Stomach (tissue), 9 donors: Measurements from ENCODE around the gene MICAL2. TPM values are rescaled to one million over a fixed set of nuclear protein-coding genes. Genes with fewer than 3 reads are reported as not detected.

ENCODE experiments used
- DNase-seq, 2 donors: peaks; one replicate each; pipeline versions ENCODE4 v3.0.0 to v3.0.0-alpha.2; 2013 to 2019
- H3K27ac ChIP-seq, 5 donors: fragments of 200-600 bp in 4 of 5; sonication (generic) in 4 of 5; one replicate each; pipeline ENCODE4 v1.5.1; 2013 to 2019; ENCODE audit warnings: mild to moderate bottlenecking in 1 of 5, moderate library complexity in 1 of 5
- H3K27me3 ChIP-seq, 3 donors: fragments of 200-600 bp; sonication (generic); one replicate each; pipeline ENCODE4 v1.5.1; 2017 to 2019; ENCODE audit warnings: mixed run types in 1 of 3
- H3K36me3 ChIP-seq, 4 donors: fragments of 200-600 bp; sonication (generic); 1 replicate in 3 of 4; 2 replicates in 1 of 4; pipeline ENCODE4 v1.5.1; 2016 to 2019
- H3K4me1 ChIP-seq, 4 donors: fragments of 200-600 bp; sonication (generic); one replicate each; pipeline ENCODE4 v1.5.1; 2016 to 2019
- H3K4me3 ChIP-seq, 4 donors: fragments of 200-600 bp; sonication (generic) in 3 of 4; one replicate each; pipeline ENCODE4 v1.5.1; 2016 to 2019; ENCODE audit warnings: mild to moderate bottlenecking in 1 of 4
- H3K9me3 ChIP-seq, 4 donors: fragments of 200-600 bp; sonication (generic); one replicate each; pipeline ENCODE4 v1.5.1; 2016 to 2019
- EP300 ChIP-seq: sonication (generic); formaldehyde crosslinking; IDR thresholded peaks from one replicate; pipeline ENCODE4 v1.6.1; 2017; ENCODE audit warnings: antibody characterized with exemption
- POLR2A ChIP-seq, 4 donors: fragments of 450-650 bp; IDR thresholded peaks; one replicate each; pipeline ENCODE4 v1.6.1; 2016; ENCODE audit warnings: antibody characterized with exemption in 4 of 4, control low read depth in 2 of 4, mild to moderate bottlenecking in 1 of 4, moderate library complexity in 1 of 4
- POLR2AphosphoS5 ChIP-seq, 3 donors: sonication (generic); formaldehyde crosslinking; IDR thresholded peaks; one replicate each; pipeline ENCODE4 v1.6.1; 2016; ENCODE audit warnings: antibody characterized with exemption in 3 of 3
- WGBS, 5 donors: extraction: QIAGEN DNeasy Blood & Tissue Kit in 3 of 5; methylation state at CpG; one replicate each; pipeline versions ENCODE4 v1.1.5 to v1.1.7; 2013 to 2018; 5-methylcytosine and 5-hydroxymethylcytosine counted together
- intact Hi-C: fragments of 100-400 bp; cut with DNase I; formaldehyde crosslinking; loops from one replicate; pipeline ENCODE4 v1.15.1; 2023; ENCODE audit warnings: low total_unique reads
- polyA plus RNA-seq, 3 donors: library from polyadenylated mRNA; stranded (reverse); fragments of 200-250 nt; gene quantifications; one replicate each; pipeline ENCODE4 v1.2.3, GENCODE V29; 2013
- total RNA-seq, 5 donors: library from RNA; depleted of rRNA; stranded (reverse); fragments of >200 nt; gene quantifications; one replicate each; pipeline versions ENCODE4 v1.1.0 to v1.2.3, GENCODE V29; 2014 to 2016
- TF ChIP-seq, protein P1 (sequence below), 7 experiments: fragments of 450-650 bp in 4 of 7; fragments of 200-600 bp in 3 of 7; sonication (generic) in 3 of 7; IDR thresholded peaks; one replicate each; pipeline ENCODE4 v1.5.1; 2016 to 2019; ENCODE audit warnings: antibody characterized with exemption in 7 of 7, control low read depth in 2 of 7, mild to moderate bottlenecking in 1 of 7
- donor health status: healthy with polysubstance abuse.
- donor health status: Bipolar disorder and iron deficiency.
- donor health status: healthy.

Gene MICAL2
- total and polyA plus RNA-seq, 8 donors: 11.2 to 165 (median 83.3) TPM

DNA sequence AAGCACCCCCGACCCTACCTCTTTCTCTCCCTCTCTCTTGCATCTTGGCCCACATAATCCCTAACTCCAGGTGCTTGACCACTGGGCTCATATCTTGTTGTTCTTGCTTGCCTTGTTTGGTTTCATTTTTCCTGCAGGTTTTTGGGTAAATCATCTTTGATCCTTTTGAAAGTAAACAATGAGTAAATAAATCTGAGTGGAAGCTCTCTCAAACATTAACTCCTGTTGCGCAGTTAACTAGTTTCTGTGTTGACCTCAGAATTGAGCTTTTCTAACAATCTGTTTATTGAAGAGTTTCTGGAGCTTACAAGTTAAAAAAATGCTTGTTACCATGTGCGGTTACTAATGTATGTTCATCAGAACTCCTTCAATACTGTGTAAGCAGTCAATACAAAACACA, 38.8 kb upstream of the MICAL2 start:
- H3K36me3 ChIP-seq: no peaks in the 10 kb centered on the region
- peak overlapping the region in 4 of 5 donors; percentile 57 to 88 (median 69) for H3K27ac ChIP-seq
- WGBS, 5 donors: 56 to 77% (median 70%) methylated on average over 3 of the region's 3 CpGs
- H3K9me3 ChIP-seq: no peaks in the 10 kb centered on the region
- H3K4me1 ChIP-seq: peaks cover 0 to 36% (median 8%) of the 10 kb centered on the region in 4 donors
- no peaks in the 10 kb centered on the region for H3K27me3 ChIP-seq
- no peak overlapping the region for H3K4me3 ChIP-seq
- TF ChIP-seq EP300: no peak
- TF ChIP-seq, protein P1, sequence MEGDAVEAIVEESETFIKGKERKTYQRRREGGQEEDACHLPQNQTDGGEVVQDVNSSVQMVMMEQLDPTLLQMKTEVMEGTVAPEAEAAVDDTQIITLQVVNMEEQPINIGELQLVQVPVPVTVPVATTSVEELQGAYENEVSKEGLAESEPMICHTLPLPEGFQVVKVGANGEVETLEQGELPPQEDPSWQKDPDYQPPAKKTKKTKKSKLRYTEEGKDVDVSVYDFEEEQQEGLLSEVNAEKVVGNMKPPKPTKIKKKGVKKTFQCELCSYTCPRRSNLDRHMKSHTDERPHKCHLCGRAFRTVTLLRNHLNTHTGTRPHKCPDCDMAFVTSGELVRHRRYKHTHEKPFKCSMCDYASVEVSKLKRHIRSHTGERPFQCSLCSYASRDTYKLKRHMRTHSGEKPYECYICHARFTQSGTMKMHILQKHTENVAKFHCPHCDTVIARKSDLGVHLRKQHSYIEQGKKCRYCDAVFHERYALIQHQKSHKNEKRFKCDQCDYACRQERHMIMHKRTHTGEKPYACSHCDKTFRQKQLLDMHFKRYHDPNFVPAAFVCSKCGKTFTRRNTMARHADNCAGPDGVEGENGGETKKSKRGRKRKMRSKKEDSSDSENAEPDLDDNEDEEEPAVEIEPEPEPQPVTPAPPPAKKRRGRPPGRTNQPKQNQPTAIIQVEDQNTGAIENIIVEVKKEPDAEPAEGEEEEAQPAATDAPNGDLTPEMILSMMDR (IDR thresholded peaks at IDR 0.05): no peak
- no peak for TF ChIP-seq POLR2AphosphoS5 (IDR thresholded peaks at IDR 0.05)
- no peak for TF ChIP-seq POLR2A (IDR thresholded peaks at IDR 0.05)
- DNase-seq: no peak
- intact Hi-C loops: no loop called here

DNA sequence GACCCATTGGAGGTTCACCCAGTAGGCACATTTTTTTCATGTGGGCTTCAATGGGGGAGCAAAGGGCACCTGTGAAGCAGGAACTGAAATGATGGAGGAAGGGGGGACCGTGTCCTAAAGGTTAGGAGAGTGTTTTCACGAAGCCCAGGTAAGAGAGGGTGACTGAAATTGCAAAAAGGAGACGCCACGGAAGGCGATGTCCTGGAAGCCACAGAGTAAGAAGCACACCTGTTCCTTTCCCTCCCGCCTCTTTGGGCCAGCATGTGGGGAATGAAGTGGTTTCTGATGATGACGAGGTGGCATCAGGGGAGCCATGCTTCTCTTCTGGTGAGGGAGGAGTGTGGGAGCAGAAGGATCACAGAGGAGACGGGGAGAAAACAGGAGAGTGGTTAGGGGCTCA, 37.0 kb upstream of the MICAL2 start:
- Histone ChIP-seq H3K4me1 (peaks cover 0 to 37% (median 3%) of the 10 kb centered on the region in 4 donors), H3K36me3 (no peaks in the 10 kb centered on the region), H3K27ac (peak overlapping the region in 1 of 5 donors; percentile 88), H3K9me3 (no peaks in the 10 kb centered on the region), H3K4me3 (no peak overlapping the region), H3K27me3 (no peaks in the 10 kb centered on the region)
- no peak for DNase-seq
- intact Hi-C loops: no loop called here
- TF ChIP-seq, protein P1 (IDR thresholded peaks at IDR 0.05): no peak
- no peak for TF ChIP-seq POLR2A (IDR thresholded peaks at IDR 0.05)
- no peak for TF ChIP-seq POLR2AphosphoS5 (IDR thresholded peaks at IDR 0.05)
- TF ChIP-seq EP300: no peak
- WGBS, 5 donors: 84 to 97% (median 93%) methylated on average over 8 of the region's 8 CpGs

DNA sequence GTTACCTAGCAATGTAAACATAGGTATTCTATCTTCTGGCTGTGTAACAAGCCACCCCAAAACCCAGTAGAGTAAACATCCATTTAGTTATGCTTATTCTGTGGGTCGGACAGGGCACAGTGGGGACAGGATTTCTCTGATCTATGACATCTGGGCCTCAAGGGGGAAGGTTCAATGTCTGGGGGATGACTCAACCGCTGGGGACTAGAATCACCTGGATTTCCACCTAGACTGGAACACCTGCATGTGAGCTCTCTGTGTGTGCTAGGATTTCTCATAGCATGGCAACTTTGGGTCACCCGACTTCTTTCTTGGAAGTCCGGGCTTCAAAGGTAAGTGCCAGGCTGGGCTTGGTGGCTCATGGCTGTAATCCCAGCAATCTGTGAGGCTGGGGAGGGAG, 36.5 kb upstream of the MICAL2 start:
- peak overlapping the region in 1 of 5 donors; percentile 88 for H3K27ac ChIP-seq
- no peaks in the 10 kb centered on the region for H3K36me3 ChIP-seq
- intact Hi-C loops: no loop called here
- no peaks in the 10 kb centered on the region for H3K27me3 ChIP-seq
- DNase-seq: no peak
- TF ChIP-seq POLR2A (IDR thresholded peaks at IDR 0.05) (no peak), POLR2AphosphoS5 (IDR thresholded peaks at IDR 0.05) (no peak), EP300 (no peak)
- TF ChIP-seq, protein P1 (IDR thresholded peaks at IDR 0.05): no peak
- H3K9me3 ChIP-seq: no peaks in the 10 kb centered on the region
- peaks cover 0 to 37% (median 3%) of the 10 kb centered on the region in 4 donors for H3K4me1 ChIP-seq
- 85 to 96% (median 90%) methylated on average over 4 of the region's 4 CpGs for WGBS, 5 donors
- no peak overlapping the region for H3K4me3 ChIP-seq

DNA sequence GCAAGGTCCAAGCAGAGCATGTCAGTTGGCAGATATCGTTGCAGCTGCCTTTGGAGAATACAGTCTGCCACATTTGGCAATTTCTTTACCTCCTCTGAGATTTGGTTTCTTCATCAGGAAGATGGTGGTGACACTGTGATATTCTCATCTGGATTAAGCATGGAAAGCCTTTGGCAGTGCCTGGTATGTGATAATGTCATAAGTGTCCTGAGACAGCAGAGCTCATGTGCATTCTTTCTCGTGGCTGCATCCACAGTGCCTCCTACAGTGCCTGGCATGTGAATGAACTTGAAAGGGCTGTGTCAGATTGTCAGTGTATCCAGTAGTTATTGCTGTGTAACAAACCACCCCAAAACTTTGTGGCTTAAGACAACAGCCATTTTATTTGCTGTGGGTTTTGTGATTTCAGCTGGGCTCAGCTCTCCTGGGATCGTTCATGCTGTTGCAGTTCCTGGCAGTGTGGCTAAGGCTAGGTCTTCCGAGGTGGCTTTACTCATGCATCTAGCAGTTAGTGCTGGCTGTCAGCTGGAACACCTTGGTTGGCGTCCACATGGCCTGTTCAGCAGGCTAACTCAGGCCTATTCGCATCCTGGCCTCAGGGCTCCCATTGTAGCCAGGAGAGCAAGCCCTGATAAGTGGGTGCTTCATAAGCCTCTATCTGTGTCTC, 35.7 kb upstream of the MICAL2 start:
- peaks cover 0 to 39% (median 4%) of the 10 kb centered on the region in 4 donors for H3K4me1 ChIP-seq
- peak overlapping the region in 4 of 5 donors; percentile 67 to 88 (median 80) for H3K27ac ChIP-seq
- intact Hi-C loops: no loop called here
- no peaks in the 10 kb centered on the region for H3K9me3 ChIP-seq
- no peaks in the 10 kb centered on the region for H3K27me3 ChIP-seq
- no peak for DNase-seq
- WGBS, 5 donors: 80 to 94% (median 91%) methylated on average over 4 to 6 of the region's 6 CpGs
- TF ChIP-seq, protein P1 (IDR thresholded peaks at IDR 0.05): no peak
- TF ChIP-seq EP300 (no peak), POLR2AphosphoS5 (IDR thresholded peaks at IDR 0.05) (no peak), POLR2A (IDR thresholded peaks at IDR 0.05) (no peak)
- no peaks in the 10 kb centered on the region for H3K36me3 ChIP-seq
- H3K4me3 ChIP-seq: no peak overlapping the region
